B cell (primary cell): ENCODE data around the gene FNDC3A. TPM values are rescaled to one million over a fixed set of nuclear protein-coding genes. Genes with fewer than 3 reads are reported as not detected.

Experiments used
- ATAC-seq: fragments of 200-7000 bp; cut with Tn5 transposase; one replicate; pipeline ENCODE4 v1.10.0; 2021; ENCODE audit warnings: low read depth, mild to moderate bottlenecking, moderate number of reproducible peaks, moderate library complexity
- CTCF ChIA-PET: fragments of 350-600 bp; sonication (Branson Sonifier 250); formaldehyde crosslinking; loops from one replicate; lab custom pipeline; 2021; ENCODE audit warnings: antibody characterized with exemption, inconsistent platforms; lab: Charles Lee
- POLR2A ChIA-PET: fragments of 350-600 bp; sonication (Branson Sonifier 250); formaldehyde crosslinking; loops from one replicate; lab custom pipeline; 2021; ENCODE audit warnings: antibody characterized with exemption; lab: Charles Lee
- DNase-seq: peaks from one replicate; pipeline ENCODE4 v3.0.0; 2013
- H2AFZ ChIP-seq: 2 replicates; pipeline ENCODE4 v1.6.1; 2012; ENCODE audit warnings: mild to moderate bottlenecking, low read depth, low read length; ENCODE audit not compliant: insufficient read depth, poor library complexity, severe bottlenecking
- H3K27ac ChIP-seq, 2 donors: 1 replicate in 1 of 2; 2 replicates in 1 of 2; pipeline ENCODE4 v1.5.1; 2012 to 2013; ENCODE audit warnings: low read length in 2 of 2, mild to moderate bottlenecking in 2 of 2, moderate library complexity in 1 of 2
- H3K27me3 ChIP-seq, 4 experiments: fragments of 200-600 bp in 1 of 4; sonication (generic) in 1 of 4; replicated peaks in 1 of 4; 1 replicate in 2 of 4; 2 replicates in 2 of 4; pipeline versions ENCODE4 v1.6.1 to v1.7.0; 2013 to 2016; ENCODE audit warnings: low read length in 3 of 4, mild to moderate bottlenecking in 2 of 4, mixed read lengths in 1 of 4, moderate library complexity in 1 of 4; ENCODE audit not compliant: insufficient read depth in 4 of 4, control insufficient read depth in 3 of 4; ENCODE audit errors: control extremely low read depth in 1 of 4
- H3K36me3 ChIP-seq, 2 experiments: replicated peaks in 1 of 2; 1 replicate in 1 of 2; 2 replicates in 1 of 2; pipeline versions ENCODE4 v1.6.1 to v1.7.1; 2013; ENCODE audit warnings: low read length in 1 of 2; ENCODE audit not compliant: insufficient read depth in 2 of 2, control insufficient read depth in 1 of 2; ENCODE audit errors: control extremely low read depth in 1 of 2, extremely low read depth in 1 of 2
- H3K4me1 ChIP-seq, 2 donors: fragments of 200-600 bp in 1 of 2; sonication (generic) in 1 of 2; 1 replicate in 1 of 2; 2 replicates in 1 of 2; pipeline versions ENCODE4 v1.5.1 to v1.6.1; 2013 to 2017; ENCODE audit warnings: low read length in 2 of 2; ENCODE audit not compliant: control insufficient read depth in 2 of 2, insufficient read depth in 2 of 2
- H3K4me2 ChIP-seq: replicated peaks from 2 replicates; pipeline ENCODE3; 2012; ENCODE audit warnings: mild to moderate bottlenecking, low read depth, low read length; ENCODE audit not compliant: poor library complexity, severe bottlenecking
- H3K4me3 ChIP-seq, 5 experiments: fragments of 200-600 bp in 1 of 5; sonication (generic) in 1 of 5; 1 replicate in 3 of 5; 2 replicates in 2 of 5; pipeline versions ENCODE4 v1.5.1 to v1.7.0; 2011 to 2016; ENCODE audit warnings: low read length in 4 of 5, mild to moderate bottlenecking in 4 of 5, low read depth in 2 of 5, control low read depth in 1 of 5, moderate library complexity in 1 of 5; ENCODE audit not compliant: insufficient read depth in 1 of 5; ENCODE audit errors: control extremely low read depth in 1 of 5, extremely low read depth in 1 of 5
- H3K79me2 ChIP-seq: fragments of 200-600 bp; sonication (generic); one replicate; pipeline ENCODE4 v1.6.0; 2016; ENCODE audit warnings: low read length; ENCODE audit not compliant: control insufficient read depth, insufficient read depth
- H3K9ac ChIP-seq: fragments of 200-600 bp; sonication (generic); 2 replicates; pipeline ENCODE4 v1.6.1; 2017; ENCODE audit warnings: mild to moderate bottlenecking, low read length, moderate library complexity
- H3K9me3 ChIP-seq, 3 donors: one replicate each; pipeline versions ENCODE4 v1.6.1 to v1.7.1; 2013; ENCODE audit warnings: low read length in 2 of 3; ENCODE audit not compliant: control insufficient read depth in 2 of 3, insufficient read depth in 1 of 3; ENCODE audit errors: control extremely low read depth in 1 of 3
- H4K20me1 ChIP-seq: 2 replicates; pipeline ENCODE4 v1.6.0; 2012; ENCODE audit warnings: mild to moderate bottlenecking, low read length; ENCODE audit not compliant: insufficient read depth, control insufficient read depth, poor library complexity, severe bottlenecking
- H3K27ac Mint-ChIP-seq: one replicate; pipeline ENCODE4 v1.8.0; 2021; ENCODE audit warnings: mixed read lengths
- H3K27me3 Mint-ChIP-seq: one replicate; pipeline ENCODE4 v1.8.0; 2021; ENCODE audit warnings: mixed read lengths
- H3K4me1 Mint-ChIP-seq: one replicate; pipeline ENCODE4 v1.8.0; 2021; ENCODE audit warnings: mixed read lengths
- H3K4me3 Mint-ChIP-seq: one replicate; pipeline ENCODE4 v1.8.0; 2021; ENCODE audit warnings: mixed read lengths
- H3K9me3 Mint-ChIP-seq: one replicate; pipeline ENCODE4 v1.8.0; 2022; ENCODE audit warnings: mixed read lengths; ENCODE audit not compliant: insufficient read depth
- CTCF ChIP-seq: fragments of 200-600 bp; IDR thresholded peaks from one replicate; pipeline ENCODE4 v1.8.0; 2022; ENCODE audit warnings: antibody characterized with exemption, mild to moderate bottlenecking
- EZH2 ChIP-seq: IDR thresholded peaks from 2 replicates; pipeline ENCODE4 v1.6.1; 2012; ENCODE audit warnings: borderline replicate concordance, low read depth, mild to moderate bottlenecking, moderate library complexity, low read length; ENCODE audit not compliant: insufficient read depth, poor library complexity, severe bottlenecking
- WGBS: methylation state at CpG from one replicate; pipeline ENCODE4 v1.1.5; 2013; ENCODE audit warnings: missing lambda C conversion rate; ENCODE audit not compliant: insufficient coverage; 5-methylcytosine and 5-hydroxymethylcytosine counted together
- intact Hi-C: fragments of 100-400 bp; cut with micrococcal nuclease; formaldehyde crosslinking; loops from one replicate; pipeline ENCODE4 v1.10.0; 2022
- polyA plus RNA-seq: library from polyadenylated mRNA; depleted of rRNA; stranded (reverse); fragments of >200 nt; gene quantifications from 2 replicates; pipeline ENCODE4 v1.2.3, GENCODE V29; 2012
- total RNA-seq, 2 donors: library from RNA; stranded (reverse); fragments of 120-200 nt in 1 of 2; gene quantifications; 1 replicate in 1 of 2; 2 replicates in 1 of 2; pipeline versions ENCODE4 v1.2.3 to v1.2.4, GENCODE V29; 2013 to 2022

The FNDC3A gene
- total and polyA plus RNA-seq, 2 donors (not counting 1 experiment from before 2014, with no cell fraction given): 13.5 to 37.1 TPM

GRCh38 chr13:48961379-48961778 is 14.3 kb upstream of the FNDC3A start:
- no peak for TF ChIP-seq EZH2
- no peak for TF ChIP-seq CTCF

GRCh38 chr13:48962281-48962680 is 13.4 kb upstream of the FNDC3A start:
- CTCF ChIA-PET: no interaction called here
- H4K20me1 ChIP-seq: no peaks in the 10 kb centered on the region
- no peak overlapping the region for H3K27ac ChIP-seq
- intact Hi-C loops: no loop called here
- ATAC-seq: no peak
- no peak overlapping the region for H3K4me3 ChIP-seq
- peaks cover 4% of the 10 kb centered on the region for H3K27me3 Mint-ChIP-seq
- no peak overlapping the region for H3K4me2 ChIP-seq
- no peaks in the 10 kb centered on the region for H3K4me1 ChIP-seq
- no peaks in the 10 kb centered on the region for H3K9me3 Mint-ChIP-seq
- H3K79me2 ChIP-seq: no peaks in the 10 kb centered on the region
- no peak for DNase-seq
- POLR2A ChIA-PET: no interaction called here
- peaks cover 3% of the 10 kb centered on the region for H3K4me1 Mint-ChIP-seq
- TF ChIP-seq CTCF: no peak
- TF ChIP-seq EZH2: no peak
- H3K36me3 ChIP-seq: no peaks in the 10 kb centered on the region
- H3K4me3 Mint-ChIP-seq: no peak overlapping the region
- H3K27me3 ChIP-seq: no peaks in the 10 kb centered on the region
- WGBS: 83% methylated on average over 1 of the region's 4 CpGs
- no peaks in the 10 kb centered on the region for H3K9me3 ChIP-seq
- no peak overlapping the region for H3K27ac Mint-ChIP-seq
- no peak overlapping the region for H3K9ac ChIP-seq
- no peak overlapping the region for H2AFZ ChIP-seq

More at GRCh38 chr13:48961379-48961778, 14.3 kb upstream of the FNDC3A start:
- Histone ChIP-seq H4K20me1 (no peaks in the 10 kb centered on the region), H3K4me3 (no peak overlapping the region), H3K9me3 (no peaks in the 10 kb centered on the region), H3K27me3 (no peaks in the 10 kb centered on the region), H3K79me2 (no peaks in the 10 kb centered on the region), H3K4me2 (no peak overlapping the region), H3K27ac (no peak overlapping the region), H3K4me1 (no peaks in the 10 kb centered on the region), H3K9ac (no peak overlapping the region), H3K36me3 (no peaks in the 10 kb centered on the region), H2AFZ (peak overlapping the region; percentile 20)
- Mint-ChIP-seq H3K9me3 (no peaks in the 10 kb centered on the region), H3K27ac (no peak overlapping the region), H3K27me3 (peaks cover 12% of the 10 kb centered on the region), H3K4me3 (no peak overlapping the region), H3K4me1 (peaks cover 3% of the 10 kb centered on the region)
- no CpG with 5 or more reads among the region's 2 CpGs for WGBS
- ATAC-seq (no peak), DNase-seq (no peak)
- CTCF ChIA-PET: no interaction called here
- POLR2A ChIA-PET: no interaction called here
- intact Hi-C loops: no loop called here
